Liver (tissue), 9 donors: Measurements from ENCODE around the gene N4BP2. TPM values are rescaled to one million over a fixed set of nuclear protein-coding genes. Genes with fewer than 3 reads are reported as not detected.
"Not testable (repeated sequence)": the region's sequence is repeated elsewhere in the genome, so short reads cannot be mapped to it uniquely, and the experiment has no call there.

Source experiments
- DNase-seq: peaks from one replicate; pipeline ENCODE4 v3.0.0-alpha.2; 2017; ENCODE audit warnings: low spot score
- H3K27ac ChIP-seq, 2 donors: one replicate each; pipeline ENCODE4 v1.7.0; 2013; ENCODE audit warnings: inconsistent platforms in 2 of 2, low read length in 2 of 2, control low read depth in 1 of 2, low read depth in 1 of 2, mild to moderate bottlenecking in 1 of 2
- H3K27me3 ChIP-seq, 4 donors: one replicate each; pipeline versions ENCODE4 v1.6.1 to v1.7.0; 2013; ENCODE audit warnings: low read length in 3 of 4, inconsistent platforms in 1 of 4, mild to moderate bottlenecking in 1 of 4, moderate library complexity in 1 of 4; ENCODE audit not compliant: control insufficient read depth in 4 of 4, insufficient read depth in 4 of 4
- H3K36me3 ChIP-seq, 4 donors: one replicate each; pipeline versions ENCODE4 v1.6.1 to v1.7.0; 2013; ENCODE audit warnings: low read length in 3 of 4, mild to moderate bottlenecking in 3 of 4, low read depth in 1 of 4, moderate library complexity in 1 of 4; ENCODE audit not compliant: control insufficient read depth in 4 of 4, insufficient read depth in 3 of 4
- H3K4me1 ChIP-seq, 4 donors: one replicate each; pipeline versions ENCODE4 v1.6.1 to v1.7.0; 2013; ENCODE audit warnings: low read length in 3 of 4, mild to moderate bottlenecking in 3 of 4, moderate library complexity in 1 of 4; ENCODE audit not compliant: control insufficient read depth in 4 of 4, insufficient read depth in 4 of 4
- H3K4me3 ChIP-seq, 3 donors: one replicate each; pipeline versions ENCODE4 v1.6.1 to v1.7.0; 2013; ENCODE audit warnings: low read length in 3 of 3, control low read depth in 1 of 3, low read depth in 1 of 3, mild to moderate bottlenecking in 1 of 3
- H3K9ac ChIP-seq, 2 donors: one replicate each; pipeline ENCODE4 v1.7.0; 2013; ENCODE audit warnings: low read length in 2 of 2, mild to moderate bottlenecking in 2 of 2, moderate library complexity in 2 of 2, control low read depth in 1 of 2, low read depth in 1 of 2
- H3K9me3 ChIP-seq, 4 donors: one replicate each; pipeline versions ENCODE4 v1.6.1 to v1.7.0; 2013; ENCODE audit warnings: low read length in 3 of 4; ENCODE audit not compliant: control insufficient read depth in 4 of 4
- CTCF ChIP-seq: fragments of 150-350 bp; IDR thresholded peaks from 2 replicates; pipeline ENCODE4 v1.5.1; 2017; ENCODE audit warnings: improper control_type of control experiment, low read depth, low read length; ENCODE audit not compliant: missing input control
- EGR1 ChIP-seq, 2 donors: IDR thresholded peaks; 2 replicates each; pipeline ENCODE4 v1.6.1; 2016 to 2018; ENCODE audit warnings: antibody characterized with exemption in 2 of 2, low read depth in 2 of 2
- FOXA2 ChIP-seq: IDR thresholded peaks from 2 replicates; pipeline ENCODE4 v1.6.1; 2016; ENCODE audit warnings: antibody characterized with exemption
- GABPA ChIP-seq, 2 donors: IDR thresholded peaks in 1 of 2; conservative IDR thresholded peaks in 1 of 2; 2 replicates each; pipeline ENCODE4 v1.6.1; 2016; ENCODE audit warnings: antibody characterized with exemption in 2 of 2, mild to moderate bottlenecking in 1 of 2, moderate library complexity in 1 of 2
- HNF4A ChIP-seq, 2 donors: conservative IDR thresholded peaks; 2 replicates each; pipeline ENCODE4 v1.6.1; 2016; ENCODE audit warnings: antibody characterized with exemption in 2 of 2, mild to moderate bottlenecking in 2 of 2
- MAX ChIP-seq: IDR thresholded peaks from 2 replicates; pipeline ENCODE4 v1.6.1; 2016; ENCODE audit warnings: antibody characterized with exemption
- RAD21 ChIP-seq, 2 donors: IDR thresholded peaks; 2 replicates each; pipeline ENCODE4 v1.6.1; 2016; ENCODE audit warnings: antibody characterized with exemption in 2 of 2, mild to moderate bottlenecking in 2 of 2
- REST ChIP-seq: IDR thresholded peaks from 2 replicates; pipeline ENCODE4 v1.6.1; 2016; ENCODE audit warnings: antibody characterized with exemption, mild to moderate bottlenecking
- RXRA ChIP-seq, 2 donors: IDR thresholded peaks; 2 replicates each; pipeline ENCODE4 v1.6.1; 2017 to 2018; ENCODE audit warnings: antibody characterized with exemption in 2 of 2, mild to moderate bottlenecking in 1 of 2
- YY1 ChIP-seq: IDR thresholded peaks from 2 replicates; pipeline ENCODE4 v1.6.1; 2016; ENCODE audit warnings: antibody characterized with exemption, mild to moderate bottlenecking
- ZBTB33 ChIP-seq: IDR thresholded peaks from 2 replicates; pipeline ENCODE4 v1.6.1; 2016; ENCODE audit warnings: antibody characterized with exemption
- WGBS: extraction: QIAGEN DNeasy Blood & Tissue Kit; methylation state at CpG from one replicate; pipeline ENCODE4 v1.1.7; 2013; 5-methylcytosine and 5-hydroxymethylcytosine counted together
- polyA plus RNA-seq, 2 donors: library from polyadenylated mRNA; stranded (reverse) in 1 of 2; unstranded in 1 of 2; fragments of 200-250 nt in 1 of 2; fragments of >200 nt in 1 of 2; fragmentation: Nextera tagmentation in 1 of 2; extraction: Ambion mirVana in 1 of 2; gene quantifications; one replicate each; pipeline versions ENCODE4 v1.2.1 to v1.2.3, GENCODE V29; 2013 to 2015
- total RNA-seq, 2 donors: library from RNA; depleted of rRNA; stranded (reverse); fragments of >200 nt; gene quantifications; one replicate each; pipeline ENCODE4 v1.2.3, GENCODE V29; 2014
- donor health status: healthy.
- donor health status: healthy.
- donor health status: healthy.
- donor health status: healthy.
- donor health status: healthy.

N4BP2 gene
- total and polyA plus RNA-seq, 4 donors: 2.3 to 19.9 (median 11.0) TPM

- Histone ChIP-seq H3K36me3 (no peaks in the 10 kb centered on the region), H3K9ac (no peak overlapping the region), H3K4me1 (no peaks in the 10 kb centered on the region), H3K27me3 (no peaks in the 10 kb centered on the region), H3K4me3 (no peak overlapping the region), H3K9me3 (no peaks in the 10 kb centered on the region), H3K27ac (no peak overlapping the region)
- no peak for DNase-seq
- 97% methylated on average over 15 of the region's 15 CpGs for WGBS
- TF ChIP-seq ZBTB33: no peak
- no peak for TF ChIP-seq CTCF
- no peak for TF ChIP-seq REST
- no peak for TF ChIP-seq FOXA2
- no peak for TF ChIP-seq HNF4A (conservative IDR thresholded peaks at IDR 0.05)
- TF ChIP-seq EGR1 (IDR thresholded peaks at IDR 0.05; ENCODE audit: low read depth in 2 of 2): no peak
- TF ChIP-seq GABPA (IDR thresholded peaks at IDR 0.05 in 1 of 2, conservative IDR thresholded peaks at IDR 0.05 in 1 of 2): no peak
- TF ChIP-seq RAD21 (IDR thresholded peaks at IDR 0.05): no peak
- no peak for TF ChIP-seq YY1
- no peak for TF ChIP-seq RXRA (IDR thresholded peaks at IDR 0.05)
- TF ChIP-seq MAX: no peak
Measured at GRCh38 chr4:40020221-40020620, 36.4 kb upstream of the N4BP2 start.

- H3K4me1 ChIP-seq, DNase-seq, H3K9me3 ChIP-seq, H3K27me3 ChIP-seq, H3K27ac ChIP-seq, H3K4me3 ChIP-seq, H3K9ac ChIP-seq, H3K36me3 ChIP-seq: not testable (repeated sequence)
- 91% methylated on average over 7 of the region's 7 CpGs for WGBS
Measured at GRCh38 chr4:40021116-40021515, 35.5 kb upstream of the N4BP2 start.

- H3K4me3 ChIP-seq, H3K27me3 ChIP-seq, H3K4me1 ChIP-seq, DNase-seq, H3K9me3 ChIP-seq, H3K9ac ChIP-seq, H3K36me3 ChIP-seq, H3K27ac ChIP-seq: not testable (repeated sequence)
- 64% methylated on average over 7 of the region's 7 CpGs for WGBS
Measured at GRCh38 chr4:40024049-40024448, 32.6 kb upstream of the N4BP2 start.
